Mesenteric fat pad (tissue), 1 donor: Measurements from ENCODE around the gene STIM1. TPM values are rescaled to one million over a fixed set of nuclear protein-coding genes. Genes with fewer than 3 reads are reported as not detected.
"Not testable (repeated sequence)": the region's sequence is repeated elsewhere in the genome, so short reads cannot be mapped to it uniquely, and the experiment has no call there.

Experiments used
- DNase-seq: peaks from one replicate; pipeline ENCODE4 v3.0.0-alpha.2; 2020; ENCODE audit warnings: low spot score
- total RNA-seq: library from RNA; stranded (reverse); fragmentation: NEBNext Ultra II Directional; extraction: Animal tissue kit (Norgen Biotek cat#: 25700); gene quantifications from one replicate; pipeline ENCODE4 v1.2.1, GENCODE V29; 2021
- donor health status: DM: yes; HTN: yes; CAD: no.

STIM1 gene
- total RNA-seq, 1 donor from 2014 or later, result 125 TPM

- no peak for DNase-seq
Observed at GRCh38 chr11:3879967-3880542, 24.6 kb downstream of the STIM1 start.

DNA sequence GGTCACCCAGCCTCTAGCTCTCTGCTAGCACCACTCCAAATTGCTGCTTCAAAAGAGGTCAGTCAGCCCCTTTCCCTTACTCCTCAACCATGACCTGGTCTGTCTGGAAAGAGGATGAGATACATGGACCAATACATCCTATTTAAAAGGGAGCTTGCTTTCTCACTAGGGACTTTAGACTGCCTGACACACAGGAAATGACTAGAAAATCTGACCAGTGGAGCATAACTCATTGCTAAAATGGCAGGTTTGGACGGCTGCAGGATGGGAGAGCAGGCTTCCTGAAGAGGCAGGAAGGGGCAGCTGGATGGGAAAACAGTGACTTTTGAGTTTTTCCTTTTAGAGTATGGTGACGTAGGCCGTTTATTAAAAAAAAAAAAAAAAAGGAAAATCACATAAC lies 25.3 kb downstream of the STIM1 start:
- DNase-seq, result no peak

- DNase-seq, result no peak
Observed at GRCh38 chr11:3882655-3883054, 27.2 kb downstream of the STIM1 start.

DNA sequence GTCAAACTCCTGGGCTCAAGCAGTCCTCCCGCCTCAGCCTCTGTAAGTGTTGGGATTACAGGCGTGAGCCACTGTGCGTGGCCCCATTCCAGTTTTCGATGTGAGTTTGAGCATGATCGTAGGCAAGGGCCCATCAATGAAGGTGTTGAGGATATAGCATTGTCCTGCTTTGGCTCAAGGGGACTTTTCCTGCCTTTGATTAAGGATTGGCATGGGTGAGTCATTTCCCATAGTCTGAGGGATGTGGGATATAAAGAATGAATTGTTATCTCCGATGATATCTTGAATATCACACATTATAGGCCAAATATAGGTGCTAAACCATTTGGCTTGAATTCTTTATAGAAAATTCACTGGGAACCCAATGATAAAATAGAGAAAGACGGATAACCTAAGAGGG lies 30.4 kb downstream of the STIM1 start:
- no peak for DNase-seq

- DNase-seq, result no peak
Observed at GRCh38 chr11:3886985-3887384, 31.5 kb downstream of the STIM1 start.

- DNase-seq, result no peak
Observed at GRCh38 chr11:3888876-3889275, 33.4 kb downstream of the STIM1 start.

DNA sequence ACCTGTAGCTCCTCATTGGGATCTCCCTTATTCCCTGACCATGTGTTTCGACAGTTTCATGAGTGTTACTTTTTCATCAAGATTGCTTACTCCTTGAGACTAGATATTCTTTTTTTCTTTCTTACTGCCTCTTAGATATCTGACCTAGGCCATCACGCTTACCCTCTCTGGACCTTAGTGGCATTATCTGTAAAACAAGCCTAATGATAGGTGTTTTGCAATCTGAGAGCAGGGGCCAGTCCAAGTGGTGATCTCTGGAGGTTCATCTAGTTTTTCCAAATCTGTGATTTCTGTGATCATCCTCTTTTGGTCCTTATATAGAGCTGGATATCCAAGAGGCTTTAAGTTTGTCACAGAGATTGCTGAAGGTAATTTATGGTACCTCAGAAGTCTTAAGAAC lies 34.5 kb downstream of the STIM1 start:
- no peak for DNase-seq

DNA sequence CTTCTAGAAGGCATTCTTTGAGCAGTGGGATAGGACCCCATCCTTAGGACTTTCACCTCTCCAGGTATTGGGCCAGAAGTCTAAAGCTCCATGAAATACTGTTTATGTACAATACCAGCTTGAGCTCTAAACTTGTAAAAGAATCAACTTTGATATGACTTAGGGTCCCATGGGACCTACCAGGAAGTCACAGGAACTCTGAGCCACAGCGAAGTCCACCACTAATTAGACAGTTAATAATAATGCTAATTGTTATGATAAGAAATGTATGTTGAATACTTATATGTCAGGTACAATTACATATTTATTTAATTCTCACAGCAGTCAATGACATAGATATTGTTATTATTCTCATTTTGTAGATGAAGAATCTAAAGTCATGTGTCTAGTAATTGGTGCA lies 35.3 kb downstream of the STIM1 start:
- no peak for DNase-seq

DNA sequence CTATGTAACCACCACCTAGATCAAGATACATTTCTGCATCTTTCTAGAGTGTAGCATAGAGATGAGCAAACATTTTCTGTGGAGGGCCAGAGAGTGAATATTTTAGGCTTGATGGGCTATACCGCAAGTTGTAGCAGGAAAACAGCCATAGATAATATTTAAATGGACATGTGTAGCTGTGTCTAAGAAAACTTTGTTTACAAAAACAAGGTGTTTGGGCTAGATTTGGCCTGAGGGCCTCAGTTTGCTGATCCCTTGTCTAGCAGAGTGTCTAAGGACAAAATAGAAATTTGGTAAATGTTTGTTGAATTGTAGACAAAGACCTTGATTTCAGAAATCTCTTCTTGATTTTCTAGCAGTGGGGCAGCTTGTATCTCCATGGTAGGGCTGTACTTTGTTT lies 36.3 kb downstream of the STIM1 start:
- DNase-seq, result no peak

DNA sequence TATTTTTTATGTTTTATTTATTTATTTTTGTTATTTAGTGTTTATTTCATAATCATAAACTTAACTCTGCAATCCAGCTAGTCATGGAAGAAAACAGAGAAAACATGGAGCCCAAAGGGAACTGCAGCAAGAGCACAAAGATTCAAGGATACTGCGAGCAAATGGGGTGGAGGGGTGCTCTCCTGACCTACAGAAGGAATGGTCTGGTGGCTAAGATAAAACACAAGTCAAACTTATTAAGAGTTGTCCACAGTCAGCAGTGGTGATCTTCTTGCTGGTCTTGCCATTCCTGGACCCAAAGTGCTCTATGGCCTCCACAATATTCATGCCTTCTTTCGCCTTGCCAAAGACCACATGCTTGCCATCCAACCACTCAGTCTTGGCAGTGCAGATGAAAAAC lies 36.7 kb downstream of the STIM1 start:
- DNase-seq, result no peak

DNA sequence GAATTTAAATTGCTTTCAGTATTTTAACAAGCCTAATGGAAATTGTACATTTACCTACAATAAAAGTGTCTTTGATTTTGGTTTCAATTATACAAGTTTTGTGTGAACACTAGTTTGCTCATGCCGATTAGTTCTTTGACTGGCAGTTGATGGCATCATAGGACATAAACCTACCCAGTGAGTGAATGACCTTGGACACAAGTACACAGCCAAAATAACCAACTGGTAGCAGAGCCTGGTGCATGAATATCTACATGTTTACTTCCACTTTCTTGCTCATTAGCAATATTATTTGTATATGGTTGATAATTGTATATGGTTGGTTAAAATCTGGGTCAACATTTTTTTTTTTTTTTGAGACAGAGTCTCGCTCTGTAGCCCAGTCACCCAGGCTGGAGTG lies 37.8 kb downstream of the STIM1 start:
- DNase-seq, result no peak

GRCh38 chr11:3894128-3894731 lies 38.8 kb downstream of the STIM1 start:
- DNase-seq, result no peak

DNA sequence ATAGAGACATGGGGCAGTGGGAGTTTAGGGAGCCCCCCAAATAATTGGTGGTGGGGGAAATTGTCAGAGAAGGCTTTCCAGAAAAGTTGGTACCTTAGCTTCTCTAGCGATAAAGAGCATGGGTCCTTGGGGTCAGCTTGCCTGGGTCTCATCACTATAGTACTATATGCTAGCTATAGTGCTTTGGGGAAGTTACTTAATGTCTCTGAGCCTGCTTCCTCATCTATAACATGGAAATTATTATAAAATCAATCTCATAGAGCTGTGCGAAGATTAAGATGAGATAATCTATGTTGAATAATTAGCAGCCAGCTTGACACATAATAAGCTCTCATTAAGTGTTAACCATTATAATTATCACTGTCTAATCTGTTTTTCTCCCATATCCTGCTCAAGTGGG lies 41.2 kb downstream of the STIM1 start:
- DNase-seq, result no peak

- DNase-seq, result not testable (repeated sequence)
Observed at GRCh38 chr11:3900230-3900629, 44.8 kb downstream of the STIM1 start.

DNA sequence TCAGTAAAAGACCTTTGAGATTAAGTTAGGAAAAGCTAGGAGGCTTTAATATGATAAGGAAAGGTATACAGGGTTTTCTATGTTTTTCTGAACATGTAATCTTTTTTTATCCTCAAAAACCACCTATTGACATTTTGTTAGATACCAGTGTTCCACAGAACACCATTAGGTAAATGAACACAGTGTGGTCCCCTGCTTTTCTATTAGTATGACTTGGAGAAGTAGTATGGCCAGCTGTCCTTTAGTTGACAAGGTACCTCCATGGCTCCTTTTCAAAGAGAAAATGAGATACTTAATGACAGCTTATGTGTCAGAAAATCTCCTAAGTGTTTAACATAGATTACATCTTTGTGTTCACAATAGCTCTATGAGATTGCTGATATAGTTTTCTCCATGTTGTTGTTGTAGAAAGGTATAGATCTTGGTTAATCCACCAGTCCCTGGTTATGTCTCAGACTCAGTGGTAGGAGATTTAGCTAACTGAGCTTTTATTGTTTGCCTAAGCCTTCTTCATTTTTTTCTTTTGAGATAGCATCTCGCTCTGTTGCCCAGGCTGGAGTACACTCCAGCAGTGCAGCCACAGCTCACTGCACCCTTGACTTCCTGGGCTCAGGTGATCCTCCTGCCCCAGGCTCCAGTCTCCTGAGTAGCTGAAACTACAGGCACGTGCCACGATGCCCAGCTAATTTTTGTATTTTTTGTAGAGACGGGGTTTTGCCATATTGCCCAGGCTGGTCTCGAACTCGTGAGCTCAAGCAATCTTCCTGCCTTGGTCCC lies 46.0 kb downstream of the STIM1 start:
- DNase-seq, result no peak

GRCh38 chr11:3902441-3902840 lies 47.0 kb downstream of the STIM1 start:
- DNase-seq, result no peak

GRCh38 chr11:3903207-3903896 lies 47.9 kb downstream of the STIM1 start:
- DNase-seq, result no peak

DNA sequence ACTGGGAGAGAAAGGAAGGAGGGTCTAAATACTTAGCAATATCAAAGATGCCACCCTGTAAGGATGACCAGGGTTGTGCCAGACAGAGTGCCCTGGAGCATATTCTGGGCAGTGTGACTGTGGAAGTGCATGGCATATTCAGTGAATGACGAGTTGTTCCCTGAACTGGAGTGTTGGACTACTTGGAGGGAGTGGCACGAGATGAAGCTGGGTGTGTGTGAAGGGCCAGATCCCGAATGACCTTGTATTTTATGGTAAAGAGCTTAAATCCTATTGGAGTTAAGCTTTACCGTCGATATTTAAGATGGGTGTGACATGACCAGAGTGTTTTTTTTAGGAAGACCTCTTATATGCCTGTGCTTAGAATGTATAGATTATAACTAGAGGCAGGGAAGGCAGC lies 48.8 kb downstream of the STIM1 start:
- no peak for DNase-seq

DNA sequence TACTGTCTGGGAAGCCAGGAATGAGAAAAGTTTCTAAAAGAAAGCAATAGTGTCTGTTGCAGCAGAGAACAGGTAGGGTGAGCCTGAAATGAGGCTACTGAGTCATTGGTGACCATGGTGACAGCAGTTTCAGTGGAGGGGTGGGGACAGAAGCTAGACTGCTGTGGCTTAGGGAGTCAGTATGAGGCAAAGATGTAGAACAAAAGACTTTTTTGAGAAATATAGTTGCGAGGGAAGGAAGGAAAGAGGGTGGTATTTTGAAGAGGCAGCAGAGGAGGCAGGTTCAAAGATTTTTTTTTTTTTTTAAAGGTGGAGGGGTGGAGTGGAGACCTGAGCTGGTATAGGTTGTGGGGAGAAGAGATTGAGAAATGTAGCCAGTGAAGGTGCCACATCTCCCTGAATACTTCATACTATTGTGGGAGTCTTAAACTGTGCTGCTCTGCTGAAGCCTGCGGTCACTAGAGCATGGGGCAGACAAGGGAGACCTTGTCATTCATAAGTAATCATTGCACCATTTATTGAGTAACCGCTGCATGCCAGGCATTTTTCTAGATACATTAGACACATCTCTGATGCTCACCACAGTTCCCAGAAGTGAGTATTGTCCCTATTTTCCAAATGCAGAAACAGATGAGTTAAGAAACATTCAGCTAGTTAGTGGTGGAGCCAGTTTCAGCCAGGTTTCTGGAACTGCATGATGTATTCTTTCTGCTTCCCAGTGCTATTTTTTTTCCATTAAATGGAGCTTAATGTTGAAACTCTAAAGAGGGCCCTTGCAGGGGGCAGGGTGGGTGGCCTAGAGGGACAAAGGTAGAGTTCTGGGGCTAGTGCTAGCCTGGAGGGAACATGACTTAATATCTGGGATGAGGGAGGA lies 49.9 kb downstream of the STIM1 start:
- no peak for DNase-seq

GRCh38 chr11:3906166-3906565 lies 50.7 kb downstream of the STIM1 start:
- no peak for DNase-seq

DNA sequence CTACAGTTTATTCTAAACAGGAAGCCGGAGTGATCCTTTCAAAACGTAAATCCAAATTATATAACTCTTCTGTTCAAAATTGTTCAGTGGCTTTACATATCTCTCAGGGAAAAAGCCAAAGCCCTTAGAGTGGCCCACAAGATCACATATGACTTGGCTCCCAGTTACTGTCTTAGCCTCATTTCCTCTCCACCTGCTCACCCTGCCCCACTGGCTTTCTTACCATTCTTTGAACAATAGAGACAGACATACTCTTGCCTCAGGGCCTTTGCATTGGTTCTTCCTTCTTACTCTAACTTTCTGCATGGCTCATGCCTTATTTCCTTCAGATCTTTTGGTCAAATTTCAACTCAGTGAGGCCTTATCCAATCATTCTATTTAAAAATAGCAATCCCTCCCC lies 52.1 kb downstream of the STIM1 start:
- DNase-seq, result no peak
